Nephron (organoid): Measurements from ENCODE around the gene TMIE.

Source experiments
- H3K27ac Mint-ChIP-seq, 3 experiments: 2 replicates each; pipeline ENCODE4 v1.8.0; 2020; ENCODE audit warnings: mixed read lengths in 3 of 3, mild to moderate bottlenecking in 2 of 3, moderate library complexity in 1 of 3
- H3K27me3 Mint-ChIP-seq: 2 replicates; pipeline ENCODE4 v1.8.0; 2021; ENCODE audit warnings: low read depth, mild to moderate bottlenecking, moderate library complexity, mixed read lengths
- H3K36me3 Mint-ChIP-seq: 2 replicates; pipeline ENCODE4 v1.8.0; 2020; ENCODE audit warnings: low read depth, mixed read lengths
- H3K4me1 Mint-ChIP-seq: 2 replicates; pipeline ENCODE4 v1.8.0; 2020; ENCODE audit warnings: mixed read lengths
- H3K4me3 Mint-ChIP-seq, 3 experiments: 2 replicates each; pipeline ENCODE4 v1.8.0; 2020; ENCODE audit warnings: mild to moderate bottlenecking in 3 of 3, mixed read lengths in 3 of 3, moderate library complexity in 2 of 3
- H3K9me3 Mint-ChIP-seq: 2 replicates; pipeline ENCODE4 v1.8.0; 2020; ENCODE audit warnings: mixed read lengths
- CTCF ChIP-seq, 3 experiments: fragments of 200-600 bp; sonication (generic); IDR thresholded peaks; one replicate each; pipeline ENCODE4 v1.5.0; 2021; ENCODE audit warnings: antibody characterized with exemption in 3 of 3; ENCODE audit not compliant: unreplicated experiment in 3 of 3

TMIE gene

GRCh38 chr3:46660543-46661523, 40.4 kb upstream of the TMIE start:
- no peak overlapping the region for H3K27ac Mint-ChIP-seq
- H3K9me3 Mint-ChIP-seq, result no peaks in the 10 kb centered on the region
- H3K36me3 Mint-ChIP-seq, result no peaks in the 10 kb centered on the region
- H3K4me3 Mint-ChIP-seq, result no peak overlapping the region
- H3K4me1 Mint-ChIP-seq, result peaks cover 67% of the 10 kb centered on the region
- no peak for TF ChIP-seq CTCF (IDR thresholded peaks at IDR 0.05; ENCODE audit: unreplicated experiment in 3 of 3)
- H3K27me3 Mint-ChIP-seq, result peaks cover 43% of the 10 kb centered on the region

GRCh38 chr3:46661776-46662766, 39.1 kb upstream of the TMIE start:
- H3K27me3 Mint-ChIP-seq, result peaks cover 39% of the 10 kb centered on the region
- H3K4me1 Mint-ChIP-seq, result peaks cover 77% of the 10 kb centered on the region
- H3K36me3 Mint-ChIP-seq, result no peaks in the 10 kb centered on the region
- no peaks in the 10 kb centered on the region for H3K9me3 Mint-ChIP-seq
- peak overlapping the region; percentile 29 to 42 (median 37) for H3K4me3 Mint-ChIP-seq
- no peak for TF ChIP-seq CTCF (IDR thresholded peaks at IDR 0.05; ENCODE audit: unreplicated experiment in 3 of 3)
- peak overlapping the region; percentile 73 to 91 (median 77) for H3K27ac Mint-ChIP-seq

- no peaks in the 10 kb centered on the region for H3K36me3 Mint-ChIP-seq
- peak overlapping the region; percentile 31 to 42 (median 37) for H3K4me3 Mint-ChIP-seq
- no peak for TF ChIP-seq CTCF (IDR thresholded peaks at IDR 0.05; ENCODE audit: unreplicated experiment in 3 of 3)
- no peaks in the 10 kb centered on the region for H3K9me3 Mint-ChIP-seq
- peak overlapping the region; percentile 73 to 91 (median 77) for H3K27ac Mint-ChIP-seq
- peaks cover 73% of the 10 kb centered on the region for H3K4me1 Mint-ChIP-seq
- H3K27me3 Mint-ChIP-seq, result peaks cover 40% of the 10 kb centered on the region
Observed at GRCh38 chr3:46662771-46663551, 38.2 kb upstream of the TMIE start.

- Mint-ChIP-seq H3K36me3 (no peaks in the 10 kb centered on the region), H3K27ac (peak overlapping the region; percentile 73 to 91 (median 77)), H3K9me3 (no peaks in the 10 kb centered on the region), H3K4me3 (peak overlapping the region; percentile 8 to 42 (median 31)), H3K4me1 (peaks cover 73% of the 10 kb centered on the region), H3K27me3 (peaks cover 45% of the 10 kb centered on the region)
- peak in 1 of 3 experiments; percentile 44 for TF ChIP-seq CTCF (IDR thresholded peaks at IDR 0.05; ENCODE audit: unreplicated experiment in 3 of 3)
Observed at GRCh38 chr3:46663591-46664135, 37.5 kb upstream of the TMIE start.
